ENCODE measurements around the gene AGRN. TPM values are rescaled to one million over a fixed set of nuclear protein-coding genes. Genes with fewer than 3 reads are reported as not detected.

The AGRN gene
- total RNA-seq, 1 experiment from 2014 or later = 175 TPM

GRCh38 chr1:1098681-1099421, 78.9 kb downstream of the AGRN start:
- H2BK5ac ChIP-seq (ENCODE audit: insufficient read length, low read length) = no peak overlapping the region
- no peak overlapping the region for H2AK5ac ChIP-seq (ENCODE audit: insufficient read length, low read length)
- Mint-ChIP-seq H3K27me3 (ENCODE audit: low read depth) (peaks cover 30% of the 10 kb centered on the region), H3K4me3 (no peak overlapping the region), H3K4me1 (no peaks in the 10 kb centered on the region), H3K9me3 (peaks cover 27 to 49% of the 10 kb centered on the region in 2 experiments), H3K36me3 (ENCODE audit: insufficient read depth in 1 of 3, low read depth in 3 of 3) (peaks cover 2 to 24% (median 7%) of the 10 kb centered on the region in 3 experiments; a peak in 6 of 7 replicates), H3K27ac (no peak overlapping the region)
- no peak overlapping the region for H3K27ac ChIP-seq (ENCODE audit: insufficient read length, low read depth, low read length)
- H4K5ac ChIP-seq (ENCODE audit: insufficient read length, low read depth, low read length) = no peak overlapping the region
- H3K4me1 ChIP-seq (ENCODE audit: insufficient read depth, low read length) = no peaks in the 10 kb centered on the region
- no peak overlapping the region for H3K56ac ChIP-seq (ENCODE audit: insufficient read length, low read depth, low read length)
- H2AFZ ChIP-seq (ENCODE audit: low read length) = no peak overlapping the region
- no peaks in the 10 kb centered on the region for H3K79me2 ChIP-seq (ENCODE audit: insufficient read depth, low read length)
- no peak overlapping the region for H3K14ac ChIP-seq (ENCODE audit: insufficient read depth, low read length)
- H3K18ac ChIP-seq (ENCODE audit: insufficient read length, low read depth, low read length) = no peak overlapping the region
- no peak for TF ChIP-seq CTCF (conservative IDR thresholded peaks at IDR 0.05)
- H2BK20ac ChIP-seq (ENCODE audit: low read depth, low read length, poor library complexity, severe bottlenecking) = no peak overlapping the region
- no CpG with 5 or more reads among the region's 18 CpGs for WGBS (ENCODE audit: extremely low coverage, insufficient read length, low lambda C conversion rate)
- H3K27me3 ChIP-seq (ENCODE audit: insufficient read depth, low read length) = no peaks in the 10 kb centered on the region
- H2BK12ac ChIP-seq (ENCODE audit: insufficient read length, low read depth, low read length) = no peak overlapping the region
- no peak overlapping the region for H3T11ph ChIP-seq (ENCODE audit: low read length)
- H4K8ac ChIP-seq (replicated peaks; ENCODE audit: insufficient read length, low read depth, low read length) = no peak overlapping the region
- no peak overlapping the region for H4K91ac ChIP-seq (ENCODE audit: insufficient read length, low read depth, low read length)
- no peaks in the 10 kb centered on the region for H3K23me2 ChIP-seq (ENCODE audit: insufficient read length, low read depth, low read length, poor library complexity, severe bottlenecking)
- H3K79me1 ChIP-seq (ENCODE audit: insufficient read depth, low read depth, low read length, poor library complexity, severe bottlenecking) = no peaks in the 10 kb centered on the region
- no peak overlapping the region for H3K4me2 ChIP-seq (ENCODE audit: insufficient read depth, insufficient read length, low read length)
- H3K23ac ChIP-seq (ENCODE audit: insufficient read length, low read depth, low read length) = no peak overlapping the region
- H3K9ac ChIP-seq (ENCODE audit: extremely low read depth, insufficient read length, low read length) = no peak overlapping the region
- no peaks in the 10 kb centered on the region for H3K9me3 ChIP-seq (ENCODE audit: control insufficient read depth, low read depth, low read length)
- no peak overlapping the region for H3K4ac ChIP-seq (ENCODE audit: low read depth, low read length)
- no peak overlapping the region for H2BK15ac ChIP-seq (ENCODE audit: low read depth, low read length)
- H2BK120ac ChIP-seq (ENCODE audit: low read depth, low read length, poor library complexity, severe bottlenecking) = no peak overlapping the region
- H4K20me1 ChIP-seq (ENCODE audit: control insufficient read depth, insufficient read depth, insufficient read length) = no peaks in the 10 kb centered on the region
- DNase-seq = no peak

Measured in H9 (cell line).